Gastroesophageal sphincter (tissue), 4 donors: ENCODE data around the gene PHEX. TPM values are rescaled to one million over a fixed set of nuclear protein-coding genes. Genes with fewer than 3 reads are reported as not detected.

ENCODE experiments used
- ATAC-seq: fragments of 150-250 bp; one replicate; pipeline ENCODE4 v1.9.1; 2016; ENCODE audit warnings: mild to moderate bottlenecking, moderate library complexity
- H3K27ac ChIP-seq, 4 donors: fragments of 200-600 bp; sonication (generic) in 3 of 4; 1 replicate in 3 of 4; 2 replicates in 1 of 4; pipeline ENCODE4 v1.5.1; 2016 to 2019
- H3K27me3 ChIP-seq: fragments of 200-600 bp; sonication (generic); one replicate; pipeline ENCODE4 v1.5.1; 2019
- H3K36me3 ChIP-seq, 2 donors: fragments of 200-600 bp; sonication (generic); one replicate each; pipeline ENCODE4 v1.5.1; 2019; ENCODE audit warnings: control low read depth in 1 of 2
- H3K4me1 ChIP-seq, 3 donors: fragments of 200-600 bp; sonication (generic); 1 replicate in 2 of 3; 2 replicates in 1 of 3; pipeline ENCODE4 v1.5.1; 2016 to 2019; ENCODE audit warnings: control low read depth in 2 of 3
- H3K4me3 ChIP-seq, 2 donors: fragments of 200-600 bp; sonication (generic); one replicate each; pipeline ENCODE4 v1.5.1; 2019; ENCODE audit warnings: mild to moderate bottlenecking in 1 of 2, moderate library complexity in 1 of 2
- H3K9me3 ChIP-seq, 3 donors: fragments of 200-600 bp; sonication (generic); one replicate each; pipeline ENCODE4 v1.5.1; 2017 to 2019; ENCODE audit warnings: control low read depth in 2 of 3
- CTCF ChIP-seq, 4 experiments: fragments of 200-600 bp in 2 of 4; fragments of 450-650 bp in 2 of 4; sonication (generic) in 1 of 4; IDR thresholded peaks; one replicate each; pipeline ENCODE4 v1.5.1; 2017 to 2019; ENCODE audit warnings: antibody characterized with exemption in 4 of 4, mild to moderate bottlenecking in 2 of 4, moderate library complexity in 2 of 4
- EP300 ChIP-seq: sonication (generic); formaldehyde crosslinking; IDR thresholded peaks from one replicate; pipeline ENCODE4 v1.6.1; 2017; ENCODE audit warnings: antibody characterized with exemption, mild to moderate bottlenecking
- POLR2A ChIP-seq, 2 donors: fragments of 450-650 bp; IDR thresholded peaks; one replicate each; pipeline ENCODE4 v1.6.1; 2017; ENCODE audit warnings: antibody characterized with exemption in 2 of 2, mild to moderate bottlenecking in 2 of 2, moderate library complexity in 1 of 2
- POLR2AphosphoS5 ChIP-seq: sonication (generic); formaldehyde crosslinking; IDR thresholded peaks from one replicate; pipeline ENCODE4 v1.6.1; 2017; ENCODE audit warnings: antibody characterized with exemption
- WGBS, 2 donors: methylation state at CpG; one replicate each; pipeline ENCODE4 v1.1.5; 2018; ENCODE audit warnings: low coverage in 1 of 2; 5-methylcytosine and 5-hydroxymethylcytosine counted together
- total RNA-seq, 4 donors: library from RNA; depleted of rRNA; stranded (reverse); fragments of >200 nt; gene quantifications; one replicate each; pipeline ENCODE4 v1.1.0, GENCODE V29; 2016

The PHEX gene
- total RNA-seq, 4 donors from 2014 or later = 0.40 to 1.1 (median 0.67) TPM

DNA sequence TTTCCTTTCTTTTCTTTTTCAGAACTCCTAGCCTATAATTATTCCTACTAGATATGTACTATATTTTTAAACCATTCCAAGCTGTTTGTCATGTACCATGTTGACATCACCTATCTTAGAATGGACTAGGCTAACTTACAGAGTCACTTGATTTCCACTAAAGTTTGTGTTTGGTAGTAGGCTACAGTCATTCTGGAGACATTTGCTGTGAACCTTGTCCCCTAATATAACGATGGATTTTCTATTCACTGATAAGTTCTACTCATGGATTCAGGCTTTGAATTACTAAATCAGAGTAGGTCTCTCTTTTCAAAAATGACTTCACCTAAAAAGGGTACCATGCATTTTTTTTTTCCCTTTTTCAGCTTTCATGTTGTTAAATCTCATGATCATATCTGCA lies 93.4 kb downstream of the PHEX start:
- no peaks in the 10 kb centered on the region for H3K27me3 ChIP-seq
- no peaks in the 10 kb centered on the region for H3K4me1 ChIP-seq
- no peaks in the 10 kb centered on the region for H3K9me3 ChIP-seq
- no peak overlapping the region for H3K4me3 ChIP-seq
- no peaks in the 10 kb centered on the region for H3K36me3 ChIP-seq
- no peak for TF ChIP-seq POLR2AphosphoS5
- TF ChIP-seq EP300 = no peak
- TF ChIP-seq POLR2A (IDR thresholded peaks at IDR 0.05) = no peak
- TF ChIP-seq CTCF (IDR thresholded peaks at IDR 0.05) = no peak
- 67 to 93% methylated on average over 1 of the region's 1 CpG for WGBS, 2 donors
- no peak for ATAC-seq
- H3K27ac ChIP-seq = no peak overlapping the region

- 80% methylated on average over 1 of the region's 1 CpG; no CpG with 5 or more reads in 1 of the 2 donors for WGBS, 2 donors
- ATAC-seq = no peak
- no peaks in the 10 kb centered on the region for H3K27me3 ChIP-seq
- no peak overlapping the region for H3K4me3 ChIP-seq
- no peak overlapping the region for H3K27ac ChIP-seq
- H3K9me3 ChIP-seq = no peaks in the 10 kb centered on the region
- H3K36me3 ChIP-seq = no peaks in the 10 kb centered on the region
- no peak for TF ChIP-seq POLR2A (IDR thresholded peaks at IDR 0.05)
- TF ChIP-seq POLR2AphosphoS5 = no peak
- TF ChIP-seq EP300 = no peak
- TF ChIP-seq CTCF (IDR thresholded peaks at IDR 0.05) = no peak
- H3K4me1 ChIP-seq = no peaks in the 10 kb centered on the region
Measured at GRCh38 chrX:22126327-22126726, 94.2 kb downstream of the PHEX start.

DNA sequence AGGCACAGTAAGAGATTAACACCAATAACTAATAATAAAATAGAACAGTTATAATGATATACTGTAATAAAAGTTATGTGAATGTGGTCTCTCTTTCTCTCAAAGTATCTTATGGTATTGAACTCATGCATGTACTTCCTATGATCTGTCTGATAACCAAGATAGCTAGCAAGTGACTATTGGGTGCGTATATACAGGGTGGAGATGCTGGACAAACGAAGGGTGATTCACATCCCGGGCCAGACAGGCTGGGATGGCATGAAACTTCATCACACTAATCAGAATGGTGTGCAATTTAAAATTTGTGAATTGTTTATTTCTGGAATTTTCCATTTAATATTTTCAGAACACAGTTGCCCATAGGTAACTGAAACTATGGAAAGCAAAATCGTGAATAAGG lies 96.8 kb downstream of the PHEX start:
- H3K9me3 ChIP-seq = no peaks in the 10 kb centered on the region
- H3K27ac ChIP-seq = no peak overlapping the region
- TF ChIP-seq POLR2AphosphoS5 (no peak), EP300 (no peak), CTCF (IDR thresholded peaks at IDR 0.05) (no peak), POLR2A (IDR thresholded peaks at IDR 0.05) (no peak)
- no peak for ATAC-seq
- no peak overlapping the region for H3K4me3 ChIP-seq
- no peaks in the 10 kb centered on the region for H3K27me3 ChIP-seq
- no peaks in the 10 kb centered on the region for H3K36me3 ChIP-seq
- WGBS, 2 donors = 56 to 87% methylated on average over 1 to 4 of the region's 4 CpGs
- H3K4me1 ChIP-seq = no peaks in the 10 kb centered on the region

- ATAC-seq = peak; percentile 61
- WGBS, 2 donors = 15 to 43% methylated on average over 2 to 3 of the region's 4 CpGs
- peaks cover 0 to 28% (median 6%) of the 10 kb centered on the region in 3 donors for H3K4me1 ChIP-seq
Measured at GRCh38 chrX:22134681-22135080, 102.6 kb downstream of the PHEX start.

More at GRCh38 chrX:22134681-22135080, 102.6 kb downstream of the PHEX start:
- H3K36me3 ChIP-seq = no peaks in the 10 kb centered on the region
- peak overlapping the region in 3 of 4 donors; percentile 55 to 70 (median 62) for H3K27ac ChIP-seq
- no peaks in the 10 kb centered on the region for H3K27me3 ChIP-seq
- TF ChIP-seq POLR2AphosphoS5 (no peak), CTCF (IDR thresholded peaks at IDR 0.05) (no peak), EP300 (no peak), POLR2A (IDR thresholded peaks at IDR 0.05) (no peak)
- no peak overlapping the region for H3K4me3 ChIP-seq
- H3K9me3 ChIP-seq = no peaks in the 10 kb centered on the region
